ENCODE measurements around the gene CCDC93.

DNA sequence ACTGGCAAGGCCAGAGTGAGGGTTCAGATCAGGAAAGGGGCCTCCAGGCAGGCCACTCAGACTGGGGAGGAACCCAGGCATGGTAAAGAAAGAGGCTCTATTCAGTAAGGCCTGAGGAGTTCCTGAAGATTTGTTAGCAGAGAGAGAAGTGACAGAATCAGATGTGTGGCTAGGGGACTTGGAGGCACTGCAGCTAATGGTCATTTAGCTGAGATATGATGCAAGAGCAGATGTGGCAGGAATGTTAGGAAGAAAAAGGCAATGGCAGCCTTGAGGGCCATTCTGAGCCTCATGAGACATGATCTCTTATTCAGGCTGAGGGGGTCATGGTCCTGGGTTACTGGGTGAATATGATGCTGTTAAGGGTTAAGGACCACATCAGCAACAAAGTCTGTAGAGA lies 73.4 kb downstream of the CCDC93 start:
- TF ChIP-seq, protein P1, sequence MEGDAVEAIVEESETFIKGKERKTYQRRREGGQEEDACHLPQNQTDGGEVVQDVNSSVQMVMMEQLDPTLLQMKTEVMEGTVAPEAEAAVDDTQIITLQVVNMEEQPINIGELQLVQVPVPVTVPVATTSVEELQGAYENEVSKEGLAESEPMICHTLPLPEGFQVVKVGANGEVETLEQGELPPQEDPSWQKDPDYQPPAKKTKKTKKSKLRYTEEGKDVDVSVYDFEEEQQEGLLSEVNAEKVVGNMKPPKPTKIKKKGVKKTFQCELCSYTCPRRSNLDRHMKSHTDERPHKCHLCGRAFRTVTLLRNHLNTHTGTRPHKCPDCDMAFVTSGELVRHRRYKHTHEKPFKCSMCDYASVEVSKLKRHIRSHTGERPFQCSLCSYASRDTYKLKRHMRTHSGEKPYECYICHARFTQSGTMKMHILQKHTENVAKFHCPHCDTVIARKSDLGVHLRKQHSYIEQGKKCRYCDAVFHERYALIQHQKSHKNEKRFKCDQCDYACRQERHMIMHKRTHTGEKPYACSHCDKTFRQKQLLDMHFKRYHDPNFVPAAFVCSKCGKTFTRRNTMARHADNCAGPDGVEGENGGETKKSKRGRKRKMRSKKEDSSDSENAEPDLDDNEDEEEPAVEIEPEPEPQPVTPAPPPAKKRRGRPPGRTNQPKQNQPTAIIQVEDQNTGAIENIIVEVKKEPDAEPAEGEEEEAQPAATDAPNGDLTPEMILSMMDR (IDR thresholded peaks at IDR 0.05), result no peak
- no peak for TF ChIP-seq POLR2A (IDR thresholded peaks at IDR 0.05)
